Neural cell (in vitro differentiated cells): Measurements from ENCODE around the gene ITGA11. TPM values are rescaled to one million over a fixed set of nuclear protein-coding genes. Genes with fewer than 3 reads are reported as not detected.

Experiments used
- H2AFZ ChIP-seq: fragments of 200-600, 300-800 bp; sonication (generic), shearing (Covaris generic); 2 replicates; pipeline ENCODE4 v1.6.0; 2014; ENCODE audit warnings: low read depth, mild to moderate bottlenecking, antibody characterized with exemption, low read length, moderate library complexity
- H3F3A ChIP-seq: fragments of 200-600 bp; shearing (Covaris generic); 2 replicates; pipeline ENCODE4 v1.6.1; 2016; ENCODE audit warnings: mild to moderate bottlenecking, moderate library complexity, mixed read lengths, antibody characterized with exemption, low read length; ENCODE audit not compliant: insufficient read depth, poor library complexity, severe bottlenecking
- H3K27ac ChIP-seq: fragments of 200-600, 300-800 bp; sonication (generic), shearing (Covaris generic); 2 replicates; pipeline ENCODE4 v1.5.1; 2014; ENCODE audit warnings: mild to moderate bottlenecking, low read length, moderate library complexity
- H3K27me3 ChIP-seq: fragments of 300-800, 200-600 bp; sonication (generic), shearing (Covaris generic); 2 replicates; pipeline ENCODE4 v1.6.0; 2014; ENCODE audit warnings: mild to moderate bottlenecking, low read depth, low read length, moderate library complexity; ENCODE audit not compliant: insufficient read depth
- H3K36me3 ChIP-seq: fragments of 300-800, 200-600 bp; sonication (generic), shearing (Covaris generic); 2 replicates; pipeline ENCODE4 v1.5.1; 2014; ENCODE audit warnings: mild to moderate bottlenecking, antibody characterized with exemption, low read length, moderate library complexity; ENCODE audit not compliant: insufficient read depth
- H3K4me2 ChIP-seq: fragments of 300-800, 200-600 bp; sonication (generic), shearing (Covaris generic); 2 replicates; pipeline ENCODE4 v1.6.0; 2014; ENCODE audit warnings: mild to moderate bottlenecking, low read length
- H3K4me3 ChIP-seq: fragments of 300-800, 200-600 bp; sonication (generic), shearing (Covaris generic); 2 replicates; pipeline ENCODE4 v1.5.1; 2014; ENCODE audit warnings: mild to moderate bottlenecking, low read length, moderate library complexity
- H3K79me2 ChIP-seq: fragments of 200-600 bp; shearing (Covaris generic); replicated peaks from 2 replicates; pipeline ENCODE4 v1.6.0; 2014; ENCODE audit warnings: mild to moderate bottlenecking, low read length, moderate library complexity; ENCODE audit not compliant: insufficient read depth
- H3K9ac ChIP-seq: fragments of 300-800, 200-600 bp; sonication (generic), shearing (Covaris generic); 2 replicates; pipeline ENCODE4 v1.6.1; 2016; ENCODE audit warnings: mild to moderate bottlenecking, low read length, mixed read lengths
- H3K9me2 ChIP-seq: fragments of 200-600 bp; shearing (Covaris generic); 2 replicates; pipeline ENCODE4 v1.6.1; 2016; ENCODE audit warnings: mild to moderate bottlenecking, low read length, mixed read lengths; ENCODE audit not compliant: insufficient read depth
- H3K9me3 ChIP-seq: fragments of 200-600, 300-800 bp; sonication (generic), shearing (Covaris generic); 2 replicates; pipeline ENCODE4 v1.6.1; 2016; ENCODE audit warnings: mild to moderate bottlenecking, mixed run types, low read length, moderate library complexity, mixed read lengths
- H4K20me1 ChIP-seq: fragments of 200-600 bp; shearing (Covaris generic); 2 replicates; pipeline ENCODE4 v1.6.1; 2016; ENCODE audit warnings: mild to moderate bottlenecking, mixed run types; ENCODE audit not compliant: insufficient read depth
- CTCF ChIP-seq: fragments of 450-650 bp; IDR thresholded peaks from 2 replicates; pipeline ENCODE4 v1.5.1; 2014; ENCODE audit warnings: antibody characterized with exemption, mild to moderate bottlenecking, moderate library complexity; ENCODE audit not compliant: poor library complexity, severe bottlenecking
- EP300 ChIP-seq: fragments of 450-650 bp; conservative IDR thresholded peaks from 2 replicates; pipeline ENCODE4 v1.6.1; 2014; ENCODE audit warnings: antibody characterized with exemption, mild to moderate bottlenecking, moderate library complexity; ENCODE audit not compliant: poor library complexity, severe bottlenecking
- EZH2 ChIP-seq: fragments of 200-600, 300-800 bp; shearing (Covaris generic), sonication (generic); IDR thresholded peaks from 2 replicates; pipeline ENCODE4 v1.6.1; 2014; ENCODE audit warnings: antibody characterized with exemption, low read length, borderline replicate concordance, mild to moderate bottlenecking; ENCODE audit not compliant: insufficient read depth, poor library complexity, severe bottlenecking
- MXI1 ChIP-seq: fragments of 450-650 bp; conservative IDR thresholded peaks from 2 replicates; pipeline ENCODE4 v1.6.1; 2014; ENCODE audit warnings: antibody characterized with exemption, mild to moderate bottlenecking; ENCODE audit not compliant: poor library complexity, severe bottlenecking
- POLR2AphosphoS5 ChIP-seq: IDR thresholded peaks from 2 replicates; pipeline ENCODE4 v1.6.1; 2012
- RAD21 ChIP-seq: fragments of 450-650 bp; conservative IDR thresholded peaks from 2 replicates; pipeline ENCODE4 v1.6.1; 2014; ENCODE audit warnings: antibody characterized with exemption, mild to moderate bottlenecking, moderate library complexity
- REST ChIP-seq: IDR thresholded peaks from 2 replicates; pipeline ENCODE4 v1.6.1; 2012; ENCODE audit warnings: borderline replicate concordance
- SMC3 ChIP-seq: fragments of 450-650 bp; conservative IDR thresholded peaks from 2 replicates; pipeline ENCODE4 v1.6.1; 2014; ENCODE audit warnings: antibody characterized with exemption, mild to moderate bottlenecking, moderate library complexity; ENCODE audit not compliant: poor library complexity
- TAF1 ChIP-seq: IDR thresholded peaks from 2 replicates; pipeline ENCODE4 v1.6.1; 2012; ENCODE audit warnings: low read depth
- polyA plus RNA-seq: library from polyadenylated mRNA; depleted of rRNA; stranded (reverse); fragments of >200 nt; gene quantifications from 2 replicates; pipeline ENCODE4 v1.2.3, GENCODE V29; 2014

ITGA11 gene
- polyA plus RNA-seq, 1 donor from 2014 or later: not detected

GRCh38 chr15:68372291-68372811 is 59.6 kb downstream of the ITGA11 start:
- TF ChIP-seq CTCF (no peak), SMC3 (no peak), MXI1 (no peak)
- no peaks in the 10 kb centered on the region for H3K9me2 ChIP-seq
- no peaks in the 10 kb centered on the region for H3K9me3 ChIP-seq
- no peak overlapping the region for H3K4me2 ChIP-seq
- H3K36me3 ChIP-seq: no peaks in the 10 kb centered on the region
- no peaks in the 10 kb centered on the region for H4K20me1 ChIP-seq
- no peaks in the 10 kb centered on the region for H3K27me3 ChIP-seq
- no peak overlapping the region for H3K9ac ChIP-seq
- H3K4me3 ChIP-seq: no peak overlapping the region
- H3K79me2 ChIP-seq: no peaks in the 10 kb centered on the region
- H3K27ac ChIP-seq: no peak overlapping the region
- no peak overlapping the region for H2AFZ ChIP-seq
- no peaks in the 10 kb centered on the region for H3F3A ChIP-seq

GRCh38 chr15:68371851-68372250 is 60.1 kb downstream of the ITGA11 start:
- Histone ChIP-seq H3K9me3 (no peaks in the 10 kb centered on the region), H3K4me3 (no peak overlapping the region), H3K36me3 (no peaks in the 10 kb centered on the region), H3K9ac (no peak overlapping the region), H3K27ac (no peak overlapping the region), H3K27me3 (no peaks in the 10 kb centered on the region), H3K4me2 (no peak overlapping the region), H2AFZ (no peak overlapping the region), H3F3A (no peaks in the 10 kb centered on the region), H3K79me2 (no peaks in the 10 kb centered on the region), H3K9me2 (no peaks in the 10 kb centered on the region), H4K20me1 (no peaks in the 10 kb centered on the region)
- TF ChIP-seq TAF1: no peak
- no peak for TF ChIP-seq RAD21
- TF ChIP-seq SMC3: no peak
- TF ChIP-seq EP300: no peak
- no peak for TF ChIP-seq POLR2AphosphoS5

- H3K9me3 ChIP-seq: no peaks in the 10 kb centered on the region
- H3K9ac ChIP-seq: no peak overlapping the region
- no peak for TF ChIP-seq REST
- TF ChIP-seq TAF1: no peak
- no peak for TF ChIP-seq MXI1
- TF ChIP-seq RAD21: no peak
- no peak for TF ChIP-seq SMC3
- TF ChIP-seq POLR2AphosphoS5: no peak
- TF ChIP-seq CTCF: no peak
- no peak for TF ChIP-seq EZH2
- no peak for TF ChIP-seq EP300
- H3K27me3 ChIP-seq: no peaks in the 10 kb centered on the region
- H3F3A ChIP-seq: no peaks in the 10 kb centered on the region
- H3K4me3 ChIP-seq: no peak overlapping the region
- H3K79me2 ChIP-seq: no peaks in the 10 kb centered on the region
- no peaks in the 10 kb centered on the region for H3K9me2 ChIP-seq
- no peak overlapping the region for H2AFZ ChIP-seq
- no peak overlapping the region for H3K27ac ChIP-seq
- no peak overlapping the region for H3K4me2 ChIP-seq
- no peaks in the 10 kb centered on the region for H4K20me1 ChIP-seq
- H3K36me3 ChIP-seq: no peaks in the 10 kb centered on the region
Measured at GRCh38 chr15:68371160-68371559, 60.8 kb downstream of the ITGA11 start.
